K562 (cell line): ENCODE results near the gene ANKRD12. TPM values are rescaled to one million over a fixed set of nuclear protein-coding genes. Genes with fewer than 3 reads are reported as not detected.
A peak's percentile ranks its signal among the peaks of the same experiment; 100 is the strongest.

Experiments
- PHF20 ChIP-seq: fragments of 450-650 bp; IDR thresholded peaks from 2 replicates; pipeline ENCODE4 v1.6.1; 2018; ENCODE audit not compliant: partially characterized antibody
- ZC3H4 ChIP-seq: sonication (generic); formaldehyde crosslinking; IDR thresholded peaks from 2 replicates; pipeline ENCODE4 v1.9.0; 2021; ENCODE audit warnings: missing genetic modification reagents, borderline replicate concordance
- ZNF668 ChIP-seq: fragments of 250-450 bp; sonication (Bioruptor Pico); IDR thresholded peaks from 2 replicates; pipeline ENCODE4 v1.8.0; 2022; ENCODE audit warnings: mild to moderate bottlenecking, inconsistent platforms
- ZNF76 ChIP-seq: fragments of 250-450 bp; sonication (Bioruptor Pico); IDR thresholded peaks from 2 replicates; pipeline ENCODE4 v1.4.0; 2020; ENCODE audit warnings: mild to moderate bottlenecking, moderate library complexity, borderline replicate concordance
- polyA plus RNA-seq, 8 experiments: library from polyadenylated mRNA; depleted of rRNA in 4 of 8; stranded (reverse) in 5 of 8; unstranded in 3 of 8; fragments of >200 nt; fragmentation: Nextera tagmentation in 2 of 8; fragmentation: Illumina TruSeq in 1 of 8; extraction: Ambion mirVana in 2 of 8; extraction: Trizol in 1 of 8; gene quantifications; 2 replicates each; pipeline versions ENCODE4 v1.2.1 to v1.2.3, GENCODE V29; 2011 to 2014; ENCODE audit warnings: inconsistent platforms in 1 of 8, missing spikeins in 1 of 8
- total RNA-seq, 7 experiments: library from RNA; depleted of rRNA in 6 of 7; stranded (reverse); fragments of >200 nt in 6 of 7; fragmentation: Illumina TruSeq in 2 of 7; extraction: Trizol in 2 of 7; gene quantifications; 2 replicates each; pipeline versions ENCODE4 v1.2.1 to v1.2.3, GENCODE V29; 2011 to 2021; ENCODE audit warnings: low replicate concordance in 1 of 7
- TF ChIP-seq, protein P1 (sequence below): fragments of 200-800 bp; sonication (Bioruptor generic); IDR thresholded peaks from 2 replicates; pipeline ENCODE4 v1.6.1; 2016; ENCODE audit warnings: missing genetic modification characterization, missing compliant biosample characterization
- TF ChIP-seq, protein P2 (sequence below): sonication (generic); IDR thresholded peaks from 2 replicates; pipeline ENCODE4 v1.6.1; 2016

The ANKRD12 gene
- total and polyA plus RNA-seq, 9 of the 15 experiments (the other 6 are each of a cell fraction or from before 2014, with no cell fraction given), result 6.6 to 28.2 (median 16.0) TPM

DNA sequence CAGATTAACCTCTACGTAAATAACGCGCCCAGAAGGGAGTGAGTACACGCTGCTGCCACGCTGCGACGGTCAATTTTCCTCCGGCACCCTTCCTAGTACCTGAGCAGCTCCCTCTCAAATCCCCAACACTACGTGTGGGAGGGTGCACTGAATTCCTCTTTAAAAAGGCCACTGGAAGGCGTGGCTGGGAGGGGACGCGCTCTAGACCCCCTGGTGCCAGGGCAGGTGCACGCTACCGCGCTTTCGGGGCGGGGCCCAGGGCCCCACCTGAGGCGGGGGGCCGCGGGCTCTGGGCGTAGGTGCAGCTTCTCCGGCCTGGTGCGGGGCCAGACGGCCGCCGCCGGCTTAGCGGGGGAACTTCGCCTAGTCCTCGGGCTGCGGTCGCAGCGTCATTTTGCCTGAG lies 668 bp upstream of the ANKRD12 start (continued):
- TF ChIP-seq ZNF668, result no peak
- peak; percentile 30; the same call in 1 of the 2 replicates for TF ChIP-seq ZNF76
- TF ChIP-seq ZC3H4 (CRISPR knock-in tag), result peak; percentile 85; the same call in 1 of the 2 replicates
- TF ChIP-seq, protein P1, sequence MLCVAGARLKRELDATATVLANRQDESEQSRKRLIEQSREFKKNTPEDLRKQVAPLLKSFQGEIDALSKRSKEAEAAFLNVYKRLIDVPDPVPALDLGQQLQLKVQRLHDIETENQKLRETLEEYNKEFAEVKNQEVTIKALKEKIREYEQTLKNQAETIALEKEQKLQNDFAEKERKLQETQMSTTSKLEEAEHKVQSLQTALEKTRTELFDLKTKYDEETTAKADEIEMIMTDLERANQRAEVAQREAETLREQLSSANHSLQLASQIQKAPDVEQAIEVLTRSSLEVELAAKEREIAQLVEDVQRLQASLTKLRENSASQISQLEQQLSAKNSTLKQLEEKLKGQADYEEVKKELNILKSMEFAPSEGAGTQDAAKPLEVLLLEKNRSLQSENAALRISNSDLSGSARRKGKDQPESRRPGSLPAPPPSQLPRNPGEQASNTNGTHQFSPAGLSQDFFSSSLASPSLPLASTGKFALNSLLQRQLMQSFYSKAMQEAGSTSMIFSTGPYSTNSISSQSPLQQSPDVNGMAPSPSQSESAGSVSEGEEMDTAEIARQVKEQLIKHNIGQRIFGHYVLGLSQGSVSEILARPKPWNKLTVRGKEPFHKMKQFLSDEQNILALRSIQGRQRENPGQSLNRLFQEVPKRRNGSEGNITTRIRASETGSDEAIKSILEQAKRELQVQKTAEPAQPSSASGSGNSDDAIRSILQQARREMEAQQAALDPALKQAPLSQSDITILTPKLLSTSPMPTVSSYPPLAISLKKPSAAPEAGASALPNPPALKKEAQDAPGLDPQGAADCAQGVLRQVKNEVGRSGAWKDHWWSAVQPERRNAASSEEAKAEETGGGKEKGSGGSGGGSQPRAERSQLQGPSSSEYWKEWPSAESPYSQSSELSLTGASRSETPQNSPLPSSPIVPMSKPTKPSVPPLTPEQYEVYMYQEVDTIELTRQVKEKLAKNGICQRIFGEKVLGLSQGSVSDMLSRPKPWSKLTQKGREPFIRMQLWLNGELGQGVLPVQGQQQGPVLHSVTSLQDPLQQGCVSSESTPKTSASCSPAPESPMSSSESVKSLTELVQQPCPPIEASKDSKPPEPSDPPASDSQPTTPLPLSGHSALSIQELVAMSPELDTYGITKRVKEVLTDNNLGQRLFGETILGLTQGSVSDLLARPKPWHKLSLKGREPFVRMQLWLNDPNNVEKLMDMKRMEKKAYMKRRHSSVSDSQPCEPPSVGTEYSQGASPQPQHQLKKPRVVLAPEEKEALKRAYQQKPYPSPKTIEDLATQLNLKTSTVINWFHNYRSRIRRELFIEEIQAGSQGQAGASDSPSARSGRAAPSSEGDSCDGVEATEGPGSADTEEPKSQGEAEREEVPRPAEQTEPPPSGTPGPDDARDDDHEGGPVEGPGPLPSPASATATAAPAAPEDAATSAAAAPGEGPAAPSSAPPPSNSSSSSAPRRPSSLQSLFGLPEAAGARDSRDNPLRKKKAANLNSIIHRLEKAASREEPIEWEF (CRISPR knock-in tag), result no peak
- no peak for TF ChIP-seq PHF20
- TF ChIP-seq, protein P2, sequence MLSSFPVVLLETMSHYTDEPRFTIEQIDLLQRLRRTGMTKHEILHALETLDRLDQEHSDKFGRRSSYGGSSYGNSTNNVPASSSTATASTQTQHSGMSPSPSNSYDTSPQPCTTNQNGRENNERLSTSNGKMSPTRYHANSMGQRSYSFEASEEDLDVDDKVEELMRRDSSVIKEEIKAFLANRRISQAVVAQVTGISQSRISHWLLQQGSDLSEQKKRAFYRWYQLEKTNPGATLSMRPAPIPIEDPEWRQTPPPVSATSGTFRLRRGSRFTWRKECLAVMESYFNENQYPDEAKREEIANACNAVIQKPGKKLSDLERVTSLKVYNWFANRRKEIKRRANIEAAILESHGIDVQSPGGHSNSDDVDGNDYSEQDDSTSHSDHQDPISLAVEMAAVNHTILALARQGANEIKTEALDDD, result no peak
